Suppressor macrophage treated with lipopolysaccharide for 1 hour (primary cell): ENCODE measurements around the gene ZNF557.

ENCODE experiments used
- DNase-seq, 3 donors: peaks; one replicate each; pipeline ENCODE4 v3.0.0-alpha.2; 2020 to 2022

The ZNF557 gene

GRCh38 chr19:7130043-7130442, 60.5 kb downstream of the ZNF557 start:
- no peak for DNase-seq

GRCh38 chr19:7132054-7132453, 62.6 kb downstream of the ZNF557 start:
- no peak for DNase-seq

- DNase-seq: no peak
These were observed 67.6 kb downstream of the ZNF557 start for GRCh38 chr19:7137120-7137519.
